NOMO-1 (cell line): ENCODE results near the gene MS4A4E.
"Not testable (repeated sequence)": the region's sequence is repeated elsewhere in the genome, so short reads cannot be mapped to it uniquely, and the experiment has no call there.

Source experiments
- DNase-seq, 2 experiments: peaks; one replicate each; lab custom pipeline; 2025; ENCODE audit not compliant: unreplicated experiment in 2 of 2; lab: John Stamatoyannopoulos, UW

Gene MS4A4E

DNA sequence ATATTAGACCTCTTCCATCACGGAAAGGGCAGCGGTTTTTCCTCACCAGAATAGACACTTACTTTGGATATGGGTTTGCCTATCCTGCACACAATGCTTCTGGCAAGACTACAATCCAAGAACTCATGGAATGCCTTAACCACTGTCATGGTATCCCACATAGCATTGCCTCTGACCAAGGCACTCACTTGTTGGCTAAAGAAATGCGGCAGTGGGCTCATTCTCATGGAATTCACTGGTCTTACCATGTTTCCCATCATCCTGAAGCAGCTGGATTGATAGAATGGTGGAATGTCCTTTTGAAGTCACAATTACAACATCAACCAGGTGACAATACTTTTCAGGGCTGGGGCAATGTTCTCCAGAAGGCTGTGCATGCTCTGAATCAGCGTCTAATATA is 20.8 kb downstream of the MS4A4E start:
- no peak for DNase-seq

DNA sequence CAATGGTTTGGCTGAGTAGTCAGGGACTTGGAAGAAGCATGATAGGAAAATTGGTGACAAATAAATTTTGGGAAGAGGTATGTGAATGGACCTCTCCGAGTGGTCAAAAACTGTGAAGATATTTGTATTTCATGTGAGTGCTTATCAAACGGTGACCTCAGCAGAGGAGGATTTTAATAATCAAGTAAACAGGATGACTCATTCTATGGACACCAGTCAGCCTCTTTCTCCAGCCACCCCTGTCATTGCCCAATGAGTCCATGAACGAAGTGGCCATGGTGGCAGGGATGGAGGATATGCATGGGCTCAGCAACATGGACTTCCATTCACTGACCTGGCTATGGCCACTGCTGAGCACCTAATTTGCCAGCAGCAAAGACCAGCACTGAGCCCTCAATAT is 21.2 kb downstream of the MS4A4E start:
- no peak for DNase-seq

DNA sequence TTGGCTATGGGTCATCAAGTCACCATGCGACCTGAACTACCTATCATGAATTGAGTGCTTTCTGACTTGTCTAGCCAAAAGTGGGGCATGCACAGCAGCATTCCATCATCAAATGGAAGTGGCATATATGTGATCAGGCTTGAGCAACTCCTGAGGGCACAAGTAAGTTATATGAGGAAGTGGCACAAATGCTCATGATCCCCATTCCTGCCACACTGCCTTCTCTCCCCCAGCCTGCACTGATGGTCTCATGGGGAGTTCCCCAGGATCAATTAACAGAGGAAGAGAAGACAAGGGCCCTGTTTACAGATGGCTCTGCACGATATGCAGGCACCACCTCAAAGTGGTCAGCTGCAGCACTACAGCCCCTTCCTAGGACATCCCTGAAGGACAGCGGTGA is 21.8 kb downstream of the MS4A4E start:
- no peak for DNase-seq

DNA sequence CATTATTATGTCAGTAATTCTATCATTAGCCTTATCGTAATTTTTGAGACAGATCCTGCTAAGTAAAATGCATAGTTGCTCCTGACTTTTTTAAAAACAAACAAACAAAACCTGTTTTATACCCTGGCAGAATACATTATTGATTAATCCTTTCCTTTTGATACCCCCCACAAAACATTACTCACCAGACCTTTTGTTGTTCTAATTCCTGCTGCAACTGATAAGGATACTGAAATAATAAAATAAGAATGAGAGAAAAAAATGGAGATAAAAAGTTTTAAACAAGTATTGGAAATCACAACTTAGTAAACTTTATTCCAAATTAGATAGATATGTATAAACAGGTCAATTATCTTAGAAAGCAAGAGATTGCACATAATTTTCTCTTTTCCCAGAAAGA is 28.6 kb downstream of the MS4A4E start:
- DNase-seq: no peak

DNA sequence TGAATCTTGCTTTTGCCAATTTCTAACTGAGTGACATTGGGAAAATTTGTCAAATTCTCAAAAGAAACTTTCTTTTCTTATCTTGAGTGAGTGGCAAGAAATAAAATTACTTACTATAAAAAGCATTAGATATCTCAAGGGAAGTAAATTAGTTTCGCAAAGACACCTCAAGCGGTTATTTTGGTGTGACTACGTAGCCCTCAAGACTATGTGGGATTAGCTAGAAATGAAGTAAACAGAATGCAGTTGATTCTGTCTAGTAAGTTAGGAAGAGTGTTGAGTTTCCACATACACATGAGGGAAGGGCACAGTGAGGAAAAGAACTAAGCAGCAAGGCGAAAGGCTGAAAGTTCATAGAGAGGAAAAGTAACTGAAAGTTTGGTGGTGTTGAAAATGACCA is 31.7 kb downstream of the MS4A4E start:
- no peak for DNase-seq

DNA sequence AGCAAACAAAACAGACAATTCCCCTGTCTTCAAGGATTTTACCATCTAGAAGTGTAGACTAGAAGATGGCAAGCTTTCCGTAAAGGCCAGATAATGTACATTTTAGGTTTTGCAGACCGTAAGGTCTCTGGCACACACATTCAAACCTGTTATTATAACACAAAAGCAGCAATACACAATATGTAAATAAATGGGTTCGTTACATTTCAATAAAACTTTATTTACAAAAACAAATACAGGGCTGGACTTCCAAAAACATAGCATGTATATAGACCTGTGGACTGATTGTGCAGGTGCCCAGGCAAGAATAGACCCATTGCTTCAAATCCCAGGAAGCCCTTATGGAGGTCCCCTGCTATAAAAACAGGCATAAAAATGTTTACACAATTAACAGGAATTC is 33.0 kb downstream of the MS4A4E start:
- DNase-seq: no peak

DNA sequence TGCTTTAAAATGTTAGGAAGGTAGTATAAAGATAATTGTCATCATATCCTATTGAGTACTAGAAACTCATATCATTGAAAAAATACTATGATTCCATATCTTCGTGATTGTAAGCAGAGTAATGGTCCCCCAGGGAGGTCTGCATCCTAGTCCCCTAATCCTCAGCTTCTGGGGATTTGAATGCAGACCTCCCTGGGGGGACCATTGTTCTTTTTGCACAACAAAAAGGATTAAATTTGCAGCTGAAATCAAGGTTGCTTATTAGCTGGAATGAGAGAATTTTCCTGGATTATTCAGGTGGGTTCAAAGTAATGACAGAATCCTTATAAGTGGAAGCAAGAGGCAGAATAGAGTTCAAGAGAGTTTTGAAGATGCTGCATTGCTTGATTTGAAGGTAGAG is 34.0 kb downstream of the MS4A4E start:
- no peak for DNase-seq

DNA sequence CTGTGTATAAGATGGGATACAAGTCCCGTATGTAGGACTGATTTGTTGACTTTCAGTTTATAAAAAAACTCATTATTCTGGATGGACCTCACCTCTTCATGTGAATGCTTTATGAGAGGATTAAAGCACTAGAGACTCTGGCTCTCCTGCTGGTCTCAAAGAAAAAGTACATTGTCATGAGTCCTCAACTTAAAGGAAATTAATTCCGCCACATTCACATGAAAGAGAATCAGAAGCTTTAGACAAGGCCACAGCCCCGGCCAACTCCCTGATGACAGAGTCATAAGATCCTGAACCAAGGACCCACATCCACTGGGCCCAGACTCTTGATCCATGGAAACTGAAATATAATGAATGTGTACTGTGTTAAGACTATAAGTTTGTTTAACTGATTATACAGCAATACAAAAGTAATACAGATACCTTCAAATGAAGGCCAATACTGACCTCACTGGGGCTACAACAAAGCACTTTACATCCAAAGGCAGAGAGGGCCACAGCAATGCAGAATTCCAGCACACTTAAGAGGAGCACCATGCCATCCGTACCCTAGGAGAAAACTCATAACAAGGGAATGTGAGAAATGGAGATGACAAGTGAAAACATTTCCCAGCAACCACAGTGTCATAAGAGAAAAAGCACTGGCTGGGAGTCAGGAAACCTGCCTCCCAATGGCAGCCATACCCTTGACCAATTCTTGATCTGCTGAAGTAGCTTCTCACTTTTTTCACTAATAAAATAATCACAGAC is 34.6 kb downstream of the MS4A4E start:
- DNase-seq: no peak

DNA sequence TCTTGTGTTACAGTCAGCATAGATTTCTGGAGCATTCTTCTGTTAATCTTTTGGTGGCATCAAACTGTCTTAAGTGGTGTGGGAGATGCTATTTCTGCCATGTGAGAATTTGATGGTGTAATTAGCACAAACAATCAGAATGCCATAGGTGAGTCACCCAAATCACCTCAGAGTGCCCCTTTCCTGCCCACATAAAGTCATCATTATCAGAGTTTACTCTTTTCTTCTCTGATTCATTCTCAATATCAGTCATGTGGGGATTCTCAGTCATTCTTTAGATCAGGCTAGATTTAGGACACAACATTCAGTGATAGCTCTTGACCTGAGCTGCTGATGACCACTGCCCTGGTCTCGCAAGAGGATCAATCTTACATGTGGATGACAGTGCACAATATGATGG is 36.3 kb downstream of the MS4A4E start:
- DNase-seq: no peak

DNA sequence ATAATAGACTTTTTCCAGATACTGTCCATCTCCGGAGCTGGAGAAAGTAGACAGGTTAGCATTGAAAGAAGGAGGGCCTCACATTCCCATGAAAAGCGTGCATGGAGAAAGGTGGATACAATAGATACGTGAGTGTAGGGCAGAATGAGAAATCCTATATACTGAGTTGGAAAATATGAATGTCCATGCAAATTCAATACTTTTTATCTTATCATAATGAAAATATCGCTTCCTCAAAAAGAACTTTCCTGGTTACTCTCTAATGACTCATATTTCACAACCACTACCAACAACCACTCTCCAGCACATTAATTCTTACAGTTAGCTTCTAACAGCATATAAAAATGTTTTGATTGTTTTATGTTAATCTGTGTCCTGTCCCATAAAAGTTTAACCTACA is 38.0 kb downstream of the MS4A4E start:
- peak; percentile 76 to 87 for DNase-seq

DNA sequence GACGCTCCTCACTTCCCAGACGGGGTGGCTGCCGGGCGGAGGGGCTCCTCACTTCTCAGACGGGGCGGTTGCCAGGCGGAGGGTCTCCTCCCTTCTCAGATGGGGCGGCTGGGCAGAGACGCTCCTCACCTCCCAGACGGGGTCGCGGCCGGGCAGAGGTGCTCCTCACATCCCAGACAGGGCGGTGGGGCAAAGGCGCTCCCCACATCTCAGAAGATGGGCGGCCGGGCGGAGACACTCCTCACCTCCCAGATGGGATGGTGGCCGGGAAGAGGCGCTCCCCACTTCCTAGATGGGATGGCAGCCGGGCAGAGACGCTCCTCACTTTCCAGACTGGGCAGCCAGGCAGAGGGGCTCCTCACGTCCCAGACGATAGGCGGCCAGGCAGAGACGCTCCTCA is 41.6 kb downstream of the MS4A4E start:
- not testable (repeated sequence) for DNase-seq

DNA sequence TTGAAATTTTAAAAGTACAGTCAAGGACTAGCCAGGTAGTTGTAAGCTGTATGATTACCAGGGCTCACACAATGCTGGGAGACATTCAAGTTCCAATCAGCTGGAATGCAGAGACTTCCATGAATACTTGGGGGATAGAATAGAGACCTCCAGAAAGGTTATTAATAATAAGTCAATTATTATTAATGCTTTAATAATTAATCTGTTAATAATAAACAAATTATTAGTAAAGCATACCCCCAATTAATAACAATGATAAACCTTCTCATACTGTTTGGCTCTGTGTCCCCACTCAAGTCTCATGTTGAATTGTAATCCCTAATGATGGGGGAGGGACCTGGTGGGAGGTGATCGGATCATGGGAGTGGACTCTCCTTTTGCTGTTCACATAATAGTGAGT is 45.5 kb downstream of the MS4A4E start:
- no peak for DNase-seq

DNA sequence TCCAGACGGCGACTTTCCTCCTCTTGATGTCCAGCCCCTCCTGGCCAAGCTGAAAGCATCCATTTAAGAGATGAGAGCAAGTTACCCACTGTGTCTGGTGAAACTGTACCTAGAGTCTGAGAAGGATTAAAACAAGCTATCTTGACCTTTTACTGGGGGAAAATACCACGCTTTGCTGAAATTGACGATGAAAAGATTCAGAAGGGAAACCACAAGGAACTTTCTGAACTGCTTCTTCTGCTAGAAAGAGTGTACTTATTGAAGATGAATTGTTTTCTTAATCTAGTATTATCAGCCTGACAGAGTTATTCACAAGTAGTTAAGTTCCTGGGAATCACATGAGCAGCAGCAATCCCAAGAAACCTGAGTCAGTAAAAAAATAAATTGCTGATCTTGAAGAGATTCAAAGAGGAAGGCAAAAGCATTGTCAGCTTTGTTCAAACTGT is 47.0 kb downstream of the MS4A4E start:
- DNase-seq: no peak

DNA sequence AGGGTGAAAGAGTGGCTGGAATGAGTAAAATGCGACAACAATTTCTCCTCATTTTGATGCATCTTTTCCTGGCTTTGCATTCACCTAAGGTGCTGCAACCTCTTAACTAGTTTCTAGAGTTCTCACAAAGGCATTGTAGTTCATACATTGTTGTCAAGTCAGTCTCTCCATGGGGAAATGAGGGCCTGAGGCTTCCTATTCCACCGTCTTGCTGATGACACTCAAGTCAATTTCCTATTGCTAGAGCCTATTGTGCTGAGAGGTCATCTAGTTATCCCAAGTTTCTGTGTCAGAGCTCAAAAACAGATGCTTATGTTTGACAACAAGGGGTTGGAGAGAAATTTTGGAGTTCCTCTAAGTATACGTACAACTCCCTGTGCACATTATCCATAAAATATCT is 48.4 kb downstream of the MS4A4E start:
- DNase-seq: peak in 1 of 2 experiments; percentile 64

DNA sequence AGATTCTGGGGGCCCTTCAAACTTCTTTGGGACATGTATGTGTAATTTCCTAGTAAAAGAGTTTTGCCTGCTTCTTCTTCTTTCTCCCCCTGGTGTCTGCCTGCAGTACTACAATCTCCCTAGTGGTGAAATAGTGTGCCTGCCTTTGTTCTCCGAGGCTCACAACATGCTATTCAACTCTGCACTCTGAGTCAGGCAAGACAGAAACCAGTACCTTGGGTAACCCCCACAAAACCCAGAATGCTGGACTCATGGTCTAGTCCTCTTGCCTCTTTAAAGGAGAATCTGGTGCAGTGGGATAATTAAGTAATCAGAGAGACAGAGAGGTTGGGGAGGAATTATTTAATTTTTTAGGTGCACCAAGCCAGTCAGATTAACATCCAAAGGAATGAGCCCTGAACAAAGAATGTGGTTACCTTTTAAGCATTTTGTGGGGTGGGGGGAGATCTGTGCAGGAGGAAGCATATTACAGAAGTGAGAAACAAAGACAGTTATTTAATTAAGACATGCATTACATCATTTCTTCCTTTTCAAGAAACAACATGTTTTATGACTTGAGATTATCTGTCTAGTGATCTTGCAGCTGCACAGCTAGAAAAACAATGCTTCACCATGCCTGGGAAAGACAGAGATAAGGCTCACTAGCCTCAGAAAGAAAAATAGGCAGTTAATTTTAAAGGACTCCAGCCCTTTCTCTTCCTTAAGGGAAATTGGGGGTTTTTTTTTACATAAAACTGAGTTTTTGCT is 49.1 kb downstream of the MS4A4E start:
- DNase-seq: peak; percentile 76 to 89

DNA sequence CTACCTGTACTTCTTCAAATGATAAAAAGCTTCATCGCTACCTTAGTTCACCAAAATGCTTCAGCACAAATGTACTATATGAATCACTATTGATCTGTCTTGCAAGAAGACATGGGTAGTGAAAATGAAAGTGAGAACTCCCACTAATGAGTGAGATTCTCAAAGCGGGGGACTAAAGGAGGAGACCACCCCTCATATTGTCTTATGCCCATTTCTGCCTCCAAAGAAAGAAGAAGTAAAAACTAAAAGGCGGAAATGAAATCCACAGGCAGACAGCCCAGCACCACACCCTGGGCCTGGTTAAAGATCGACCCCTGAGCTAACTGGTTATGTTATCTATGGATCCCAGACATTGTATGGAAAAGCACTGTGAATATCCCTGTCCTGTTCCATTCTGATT is 50.4 kb downstream of the MS4A4E start:
- DNase-seq: peak in 1 of 2 experiments; percentile 25

DNA sequence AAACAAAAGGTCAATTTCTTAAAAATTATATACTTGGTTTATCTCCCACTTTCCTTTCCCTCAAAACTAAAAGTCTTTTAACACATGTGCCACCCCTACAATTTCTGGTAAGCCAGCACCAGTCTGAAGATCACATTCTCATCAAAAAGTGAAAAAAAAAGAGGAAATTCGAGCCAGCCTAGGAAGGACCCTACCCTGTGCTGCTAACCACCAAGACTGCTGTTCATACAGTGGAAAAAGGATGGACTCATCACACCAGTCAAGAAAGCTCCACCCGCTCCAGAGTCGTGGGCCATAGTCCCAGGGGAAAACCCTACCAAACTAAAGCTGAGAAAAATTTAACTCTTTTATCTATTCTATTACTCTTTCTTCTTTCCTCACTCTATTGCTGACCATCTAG is 54.5 kb downstream of the MS4A4E start:
- DNase-seq: peak; percentile 12 to 60

DNA sequence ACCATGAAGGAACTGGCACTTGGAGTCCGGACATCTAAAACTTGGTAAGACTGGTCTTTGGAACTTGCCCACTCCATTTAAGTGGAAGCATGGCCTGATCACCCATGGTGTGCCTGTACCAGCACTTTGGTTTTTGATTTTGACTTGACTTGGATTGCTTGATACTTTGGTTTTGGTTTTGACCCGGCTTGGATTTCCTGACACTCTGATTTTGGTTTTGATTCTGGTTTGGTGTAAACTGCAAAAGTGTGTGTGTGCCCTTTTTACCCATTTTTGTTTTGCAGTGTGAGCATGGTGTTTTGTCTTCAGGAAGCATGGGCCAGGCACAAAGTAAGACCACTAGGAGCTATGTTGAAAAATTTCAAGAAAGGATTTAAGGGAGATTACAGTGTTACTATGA is 56.8 kb downstream of the MS4A4E start:
- not testable (repeated sequence) for DNase-seq

DNA sequence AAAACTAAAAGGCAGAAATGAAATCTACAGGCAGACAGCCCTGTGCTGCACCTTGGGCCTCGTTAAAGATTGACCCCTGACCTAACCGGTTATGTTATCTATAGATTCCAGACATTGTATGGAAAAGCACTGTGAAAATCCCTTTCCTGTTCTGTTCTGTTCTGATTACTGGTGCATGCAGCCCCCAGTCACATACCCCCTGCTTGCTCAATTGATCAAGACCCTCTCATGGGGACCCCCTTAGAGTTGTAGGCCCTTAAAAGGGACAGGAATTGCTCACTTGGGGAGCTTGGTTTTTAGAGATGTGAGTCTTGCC is 57.5 kb downstream of the MS4A4E start:
- DNase-seq: peak in 1 of 2 experiments; percentile 45

DNA sequence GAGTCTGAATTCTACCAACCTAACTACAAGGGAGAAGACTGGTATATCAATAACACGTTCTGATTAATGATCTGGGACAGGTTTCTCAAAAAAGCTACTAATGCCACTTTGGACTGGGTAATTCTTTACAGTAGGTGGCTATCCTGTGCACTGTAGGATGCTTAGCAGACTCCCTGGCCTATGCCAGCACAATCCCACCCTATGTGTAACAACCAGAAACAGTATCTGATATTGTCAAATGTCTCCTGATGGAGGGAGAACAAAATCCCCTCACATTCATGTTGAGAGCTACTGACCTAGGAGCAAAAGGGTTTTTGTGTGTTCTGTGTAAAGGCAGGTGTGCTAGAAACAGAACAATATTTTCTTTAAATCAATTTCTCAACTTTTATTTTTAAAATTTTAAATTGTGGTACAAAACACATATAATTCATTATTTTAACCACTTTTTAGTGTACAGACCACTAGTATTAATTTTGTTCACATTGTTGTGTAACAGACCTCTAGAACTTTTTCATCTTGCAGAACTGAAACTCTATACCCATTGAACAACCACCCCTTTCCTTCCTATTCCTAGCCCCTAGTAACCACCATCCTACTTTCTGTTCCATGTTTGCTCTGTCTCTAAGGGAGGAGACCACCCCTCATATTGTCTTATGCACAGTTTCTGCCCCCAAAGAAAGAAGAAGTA is 58.0 kb downstream of the MS4A4E start:
- DNase-seq: peak; percentile 90 to 98

DNA sequence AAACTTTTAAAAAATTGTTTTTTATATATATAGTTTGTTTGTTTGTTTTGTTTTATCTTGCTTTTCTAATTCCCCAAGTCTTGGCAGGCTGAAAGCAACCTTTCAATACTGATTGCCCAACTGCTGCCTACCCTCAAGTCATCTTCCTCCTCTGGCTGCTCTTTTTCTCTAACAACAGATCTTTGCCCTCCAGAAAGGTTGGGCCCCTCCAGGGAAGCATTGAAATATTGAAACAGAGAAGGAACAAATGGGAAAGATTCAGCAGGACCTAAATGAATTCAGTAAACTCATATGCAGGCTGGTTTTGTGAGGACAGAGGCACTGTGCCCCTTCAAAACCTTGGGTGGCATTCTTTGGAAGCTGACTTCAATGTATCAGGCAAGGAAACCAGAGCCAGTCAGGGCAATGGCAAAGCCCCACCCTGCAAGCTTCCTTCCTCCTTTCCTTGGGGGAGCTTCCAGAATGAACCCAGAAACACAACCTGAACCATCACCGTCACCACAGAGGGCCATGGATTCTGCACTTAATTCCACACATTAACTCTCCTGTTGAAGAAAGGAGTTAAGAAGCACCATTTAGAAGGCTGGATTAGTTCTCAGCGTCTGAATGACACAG is 59.2 kb downstream of the MS4A4E start:
- peak; percentile 62 to 77 for DNase-seq
